SH-SY5Y (cell line): ENCODE results near the gene LRP2.

Experiments used
- GATA2 ChIP-seq: IDR thresholded peaks from 2 replicates; pipeline ENCODE4 v1.6.1; 2011; ENCODE audit warnings: mild to moderate bottlenecking, low read depth, low read length
- GATA3 ChIP-seq: IDR thresholded peaks from 2 replicates; pipeline ENCODE4 v1.6.1; 2011; ENCODE audit warnings: low read depth, mild to moderate bottlenecking, low read length, moderate library complexity

- TF ChIP-seq GATA2: no peak
- no peak for TF ChIP-seq GATA3
These were observed 58.6 kb downstream of the LRP2 start for GRCh38 chr2:169303579-169304305.
